ENCODE data around the gene NDUFA1. TPM values are rescaled to one million over a fixed set of nuclear protein-coding genes. Genes with fewer than 3 reads are reported as not detected.
"Not testable (repeated sequence)": the region's sequence is repeated elsewhere in the genome, so short reads cannot be mapped to it uniquely, and the experiment has no call there.

Gene NDUFA1
- polyA plus RNA-seq (ENCODE audit: insufficient read length), result 92.8 TPM

DNA sequence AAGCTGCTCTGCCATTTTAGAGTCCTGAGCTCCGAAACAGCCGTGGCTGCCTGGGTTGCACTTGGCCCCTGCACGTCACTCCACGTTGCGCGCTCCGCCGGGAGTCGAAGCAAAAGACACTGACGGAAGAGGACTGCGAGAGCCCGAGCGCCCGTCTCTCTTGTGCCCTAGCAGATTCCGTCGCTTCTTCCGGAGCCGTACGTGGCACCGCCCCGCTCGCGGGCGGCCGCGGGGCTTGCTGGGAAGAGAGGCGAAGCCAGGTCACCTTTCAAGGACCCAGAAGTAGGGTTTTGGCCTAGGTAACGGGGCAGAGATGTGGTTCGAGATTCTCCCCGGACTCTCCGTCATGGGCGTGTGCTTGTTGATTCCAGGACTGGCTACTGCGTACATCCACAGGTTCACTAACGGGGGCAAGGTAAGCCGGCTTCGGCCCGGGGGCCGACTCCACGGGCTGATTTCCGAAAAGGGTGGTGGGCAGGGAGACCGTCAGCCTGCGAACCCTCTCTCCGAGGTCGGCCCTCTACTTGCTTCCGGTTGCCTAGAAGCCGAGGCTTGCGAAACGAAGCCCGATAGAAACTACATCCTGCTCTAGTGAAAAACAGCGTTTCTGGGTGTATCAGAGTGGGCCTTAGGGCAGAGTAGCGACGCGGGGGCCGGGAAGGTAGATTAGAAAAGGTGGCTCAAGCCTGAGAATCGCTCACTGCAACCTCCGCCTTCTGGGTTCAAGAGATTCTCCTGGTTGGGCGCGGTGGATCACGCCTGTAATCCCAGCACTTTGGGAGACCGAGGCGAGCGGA, at the start of gene NDUFA1, which contains the start of gene RNF113A:
TSS of gene NDUFA1 (plus strand) at position 234 of the 797 bp plus-strand sequence. CDS start at position 314, 80 bp downstream.
TSS of gene RNF113A (minus strand) at position 135 of the 797 bp plus-strand sequence. CDS start at position 15, 120 bp downstream.
- DNase-seq (ENCODE audit: low read depth), result peak; percentile 51

DNA sequence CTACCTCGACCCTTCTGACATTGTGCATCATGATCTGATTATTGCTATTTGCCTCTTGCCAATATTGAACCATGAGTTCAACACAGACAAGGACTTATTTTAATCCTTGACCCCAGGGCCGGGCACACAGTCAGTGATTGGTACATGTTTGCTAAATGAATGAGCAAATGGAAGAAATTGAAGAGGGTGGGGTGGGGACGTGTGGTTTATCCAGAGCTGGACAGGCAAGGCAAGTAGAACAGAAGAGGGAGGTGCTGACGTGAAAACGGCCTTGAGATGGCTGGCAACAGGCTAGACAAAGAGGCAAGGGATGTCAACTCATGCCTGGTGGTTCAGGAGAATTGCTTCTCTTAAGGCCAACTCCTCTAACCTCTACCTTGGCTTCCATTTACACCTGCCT, 47.4 kb upstream of the NDUFA1 start:
- DNase-seq (ENCODE audit: low read depth), result not testable (repeated sequence)

DNA sequence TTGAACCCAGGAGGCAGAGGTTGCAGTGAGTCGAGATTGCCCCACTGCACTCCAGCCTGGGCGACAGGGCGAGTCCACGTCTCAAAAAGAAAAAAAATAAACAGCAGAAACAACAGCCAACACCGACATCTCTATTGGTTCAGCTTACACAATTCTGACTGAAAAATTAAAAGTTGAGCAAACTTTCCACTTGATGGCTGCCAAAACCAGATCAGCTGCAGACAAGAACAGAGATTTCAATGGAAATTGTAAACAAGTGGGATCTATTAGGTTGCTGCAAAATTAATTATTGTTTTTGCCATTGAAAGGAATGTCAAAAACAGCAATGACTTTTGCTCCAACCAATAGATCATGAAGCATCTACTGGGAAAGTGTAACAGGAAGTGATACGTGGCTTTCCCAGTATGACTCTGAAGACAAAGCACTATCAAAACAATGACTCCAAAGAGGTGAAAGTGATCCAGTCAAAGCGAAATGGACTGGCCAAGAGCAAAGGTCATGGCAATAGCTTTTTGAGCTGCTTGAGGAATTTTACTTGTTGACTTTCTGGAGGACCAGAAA, 45.2 kb upstream of the NDUFA1 start:
- DNase-seq (ENCODE audit: low read depth), result no peak

DNA sequence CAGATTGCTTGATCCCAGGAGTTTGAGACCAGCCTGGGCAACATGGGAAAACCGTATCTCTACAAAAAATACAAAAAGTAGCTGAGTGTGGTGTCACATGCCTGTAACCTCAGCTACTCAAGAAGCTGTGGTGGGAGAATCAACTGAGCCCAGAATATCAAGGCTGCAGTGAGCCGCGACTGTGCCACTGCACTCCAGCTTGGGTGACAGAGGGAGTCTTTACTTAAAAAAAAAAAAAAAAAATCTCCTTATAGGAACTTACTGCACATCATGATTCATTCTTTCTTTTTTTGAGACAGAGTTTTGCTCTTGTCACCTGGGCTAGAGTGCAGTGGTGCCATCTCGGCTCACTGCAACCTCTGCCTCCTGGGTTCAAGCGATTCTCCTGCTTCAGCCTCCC, 43.2 kb upstream of the NDUFA1 start:
- DNase-seq (ENCODE audit: low read depth), result no peak

DNA sequence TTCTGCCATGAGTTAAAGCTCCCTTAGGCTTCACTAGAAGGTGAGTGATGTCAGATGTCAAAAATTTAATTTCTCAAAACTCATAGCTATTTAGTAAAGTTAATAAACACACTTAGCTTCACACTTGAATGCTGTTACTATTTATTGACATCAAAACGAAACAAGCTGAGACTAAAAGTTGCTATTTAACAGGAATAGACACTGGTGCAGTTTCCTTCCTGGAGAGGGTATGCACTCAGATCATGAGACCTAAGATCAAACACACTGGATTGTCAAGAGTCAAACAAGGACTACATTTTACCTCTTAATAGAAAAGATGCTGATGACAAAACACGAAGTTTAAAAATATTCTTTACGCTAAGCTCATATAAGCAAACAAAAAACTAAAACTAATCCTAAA, 37.7 kb upstream of the NDUFA1 start:
- no peak for DNase-seq (ENCODE audit: low read depth)

DNA sequence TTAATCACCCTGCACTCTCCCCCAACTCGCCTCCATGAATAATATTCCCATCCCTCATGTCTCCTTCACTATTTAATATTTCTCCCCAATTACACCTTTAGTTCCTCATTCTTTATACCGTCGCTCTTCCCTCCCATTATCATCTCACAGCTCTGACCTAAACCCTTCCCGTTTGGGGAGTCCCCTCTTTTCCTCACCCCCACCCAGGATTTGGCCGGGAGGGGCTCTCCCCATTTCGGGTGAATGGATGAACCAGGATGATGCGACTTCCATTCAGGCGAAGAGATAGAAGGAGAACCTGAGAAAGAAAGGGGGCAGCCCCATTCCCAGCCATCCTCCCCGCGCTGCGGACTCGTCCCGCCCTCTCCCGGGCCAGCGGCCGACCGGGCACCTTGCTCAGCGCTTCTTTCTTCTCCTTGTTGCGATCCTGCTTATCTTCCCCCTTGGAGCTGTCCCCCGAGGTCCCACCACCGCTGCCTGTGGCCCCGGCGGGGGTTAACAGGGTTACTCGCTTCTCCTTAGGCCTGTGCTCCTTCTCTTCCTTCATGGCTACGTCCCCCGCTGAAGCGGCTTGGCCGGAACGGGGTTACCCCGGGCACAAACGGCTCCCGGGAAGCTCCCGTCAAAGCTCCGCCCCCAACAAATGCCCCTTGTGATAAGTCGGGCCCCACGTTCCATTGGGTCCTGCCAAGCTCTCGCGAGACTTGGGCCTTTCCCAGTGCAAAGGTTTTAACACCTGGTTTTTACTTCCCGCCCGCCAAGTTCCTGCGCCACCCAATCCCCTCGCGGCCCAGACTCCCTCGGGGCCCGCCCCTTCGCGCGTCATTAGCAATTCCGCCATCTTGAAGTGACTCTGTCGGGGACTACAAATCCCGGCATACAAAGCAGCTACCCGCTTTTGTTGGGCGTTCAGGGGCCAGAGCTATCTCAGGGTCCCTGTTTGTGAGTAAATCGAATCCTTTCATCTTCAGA, 19.0 kb upstream of the NDUFA1 start, which contains the start of gene UPF3B:
TSS of gene UPF3B (minus strand) at position 582 of the 972 bp plus-strand sequence. CDS start at position 547, 35 bp downstream.
- peak; percentile 70 for DNase-seq (ENCODE audit: low read depth)

DNA sequence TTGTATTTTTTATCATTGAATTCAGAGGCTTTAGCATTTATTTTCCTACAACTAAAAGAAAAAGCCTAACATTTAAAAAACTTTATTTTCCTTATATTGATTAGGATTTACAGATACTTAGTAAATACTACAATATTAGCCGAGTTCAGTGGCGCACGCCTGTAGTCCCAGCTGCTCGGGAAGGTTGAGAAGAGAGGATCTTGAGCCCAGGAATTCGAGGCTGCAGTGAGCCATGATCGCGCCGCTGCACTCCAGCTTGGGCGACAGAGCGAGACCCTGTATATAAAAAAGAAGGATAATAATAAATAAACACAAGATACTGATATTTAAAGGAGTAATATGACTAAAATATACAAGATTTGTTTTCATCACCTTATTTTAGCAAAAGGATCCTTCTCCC, 18.2 kb upstream of the NDUFA1 start:
- no peak for DNase-seq (ENCODE audit: low read depth)

DNA sequence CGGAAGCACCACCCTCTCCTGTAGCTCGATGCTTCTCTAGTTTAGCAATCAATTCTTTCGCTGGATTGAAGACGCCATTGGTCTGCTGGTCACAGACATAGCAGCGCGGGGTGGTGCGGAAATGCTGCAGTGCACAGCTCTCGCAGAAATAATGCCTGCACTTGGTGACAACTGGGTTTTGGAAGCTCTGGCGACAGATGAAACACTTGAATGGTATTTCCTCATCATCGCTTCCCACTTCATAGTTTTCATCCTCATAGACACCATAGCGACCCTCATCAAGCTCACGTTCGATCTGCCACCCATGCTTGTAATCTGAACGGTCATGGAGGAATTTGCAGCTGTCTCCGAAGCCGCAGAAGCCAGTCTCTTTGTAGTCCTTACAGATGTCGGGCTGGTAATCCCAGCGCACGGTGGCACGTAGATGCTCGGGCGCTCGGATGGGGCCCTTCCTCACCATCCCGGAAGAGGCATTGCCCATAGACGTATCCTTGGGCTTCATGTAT, 953 bp upstream of the NDUFA1 start:
- DNase-seq (ENCODE audit: low read depth), result no peak

DNA sequence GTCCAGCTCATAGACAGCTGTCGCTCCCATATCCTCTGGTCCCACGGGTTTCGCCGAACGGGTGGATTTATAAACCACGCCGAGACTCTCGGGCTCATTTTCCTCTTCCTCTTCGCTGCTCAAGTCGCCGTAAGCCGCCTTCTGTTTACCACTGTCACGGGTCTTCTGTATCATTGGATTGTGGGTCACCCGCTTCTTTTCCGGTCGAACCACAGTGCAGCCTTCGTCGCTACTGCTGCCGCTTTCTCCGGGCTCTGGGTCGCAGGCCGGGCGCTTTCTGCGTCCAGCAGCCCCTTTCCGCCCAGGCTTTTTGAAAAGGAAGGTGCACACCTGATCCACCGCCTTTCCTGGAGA, 410 bp upstream of the NDUFA1 start:
- DNase-seq (ENCODE audit: low read depth), result no peak

DNA sequence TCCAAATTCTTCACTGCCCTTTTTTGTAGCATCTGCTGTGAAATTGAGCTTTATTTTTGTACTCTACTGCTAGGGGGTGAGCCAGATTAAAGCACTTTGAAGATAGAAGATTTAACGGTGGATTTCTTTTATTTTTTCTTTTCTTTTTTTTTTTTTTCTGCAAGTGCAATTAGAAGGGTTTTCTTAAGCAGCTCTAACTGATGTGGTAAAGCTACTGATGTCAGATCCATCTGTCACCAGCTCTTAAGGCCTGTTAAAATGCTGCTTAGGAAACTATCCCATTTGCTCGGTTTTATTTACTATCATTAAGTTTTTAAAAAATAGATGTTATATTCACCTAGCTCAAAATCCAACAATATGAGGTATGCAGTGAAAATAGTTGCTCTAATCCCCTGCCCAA, 7.1 kb downstream of the NDUFA1 start:
- DNase-seq (ENCODE audit: low read depth), result no peak

DNA sequence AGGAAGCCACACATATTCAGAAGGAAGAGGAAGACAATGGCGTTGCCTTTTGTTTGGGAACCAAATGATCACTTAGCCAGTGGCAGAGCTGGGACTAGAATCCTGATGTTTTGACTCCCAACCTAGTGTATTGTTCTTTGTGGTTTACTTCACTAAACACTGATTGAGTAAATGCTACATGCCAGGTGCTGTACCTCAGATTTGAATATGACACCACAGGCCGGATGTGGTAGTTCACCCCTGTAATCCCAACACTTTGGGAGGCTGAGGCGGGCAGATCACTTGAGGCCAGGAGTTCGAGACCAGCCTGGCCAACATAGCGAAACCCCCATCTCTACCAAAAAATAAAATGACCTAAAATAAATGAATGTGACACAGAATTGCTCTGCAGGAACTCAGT, 8.4 kb downstream of the NDUFA1 start:
- no peak for DNase-seq (ENCODE audit: low read depth)

DNA sequence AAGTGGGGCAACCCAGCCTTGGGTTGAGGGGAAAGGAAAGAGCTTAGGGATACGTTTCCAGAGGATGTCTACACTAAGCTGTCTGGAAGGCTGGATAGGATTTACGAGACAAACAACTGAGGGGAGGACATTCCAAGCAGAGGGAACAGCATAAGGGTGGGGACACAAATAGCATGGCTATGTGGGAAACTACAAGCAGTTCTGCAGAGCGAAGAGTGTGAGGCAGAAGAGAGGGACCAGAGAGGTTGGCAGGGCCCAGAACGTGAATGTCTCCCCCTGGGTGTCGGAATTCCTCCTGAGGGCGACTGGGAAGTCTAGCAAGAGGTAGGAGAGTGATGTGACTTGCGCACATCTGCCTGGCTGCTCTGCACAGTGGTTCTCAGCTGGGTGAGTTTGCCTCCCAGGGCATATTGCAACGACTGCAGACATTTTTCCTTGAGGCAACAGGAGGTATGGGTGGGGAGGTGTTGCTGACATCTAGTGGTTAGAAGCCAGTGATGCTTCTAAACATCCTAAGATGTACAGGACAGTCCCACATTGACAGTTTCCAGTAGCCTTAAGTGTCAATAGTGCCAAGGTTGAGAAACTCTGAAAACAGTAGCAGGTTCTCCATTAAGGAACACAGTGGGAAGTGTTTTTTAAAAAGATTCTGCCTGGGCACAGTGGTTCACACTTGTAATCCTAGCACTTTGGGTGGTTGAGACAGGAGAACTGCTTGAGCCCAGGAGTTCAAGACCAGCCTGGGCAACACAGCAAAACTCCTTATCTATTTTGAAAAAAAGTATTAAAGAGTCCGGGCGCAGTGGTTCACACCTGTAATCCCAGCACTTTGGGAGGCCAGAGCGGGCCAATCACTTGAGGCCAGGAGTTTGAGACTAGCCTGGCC, 9.2 kb downstream of the NDUFA1 start:
- DNase-seq (ENCODE audit: low read depth), result no peak

DNA sequence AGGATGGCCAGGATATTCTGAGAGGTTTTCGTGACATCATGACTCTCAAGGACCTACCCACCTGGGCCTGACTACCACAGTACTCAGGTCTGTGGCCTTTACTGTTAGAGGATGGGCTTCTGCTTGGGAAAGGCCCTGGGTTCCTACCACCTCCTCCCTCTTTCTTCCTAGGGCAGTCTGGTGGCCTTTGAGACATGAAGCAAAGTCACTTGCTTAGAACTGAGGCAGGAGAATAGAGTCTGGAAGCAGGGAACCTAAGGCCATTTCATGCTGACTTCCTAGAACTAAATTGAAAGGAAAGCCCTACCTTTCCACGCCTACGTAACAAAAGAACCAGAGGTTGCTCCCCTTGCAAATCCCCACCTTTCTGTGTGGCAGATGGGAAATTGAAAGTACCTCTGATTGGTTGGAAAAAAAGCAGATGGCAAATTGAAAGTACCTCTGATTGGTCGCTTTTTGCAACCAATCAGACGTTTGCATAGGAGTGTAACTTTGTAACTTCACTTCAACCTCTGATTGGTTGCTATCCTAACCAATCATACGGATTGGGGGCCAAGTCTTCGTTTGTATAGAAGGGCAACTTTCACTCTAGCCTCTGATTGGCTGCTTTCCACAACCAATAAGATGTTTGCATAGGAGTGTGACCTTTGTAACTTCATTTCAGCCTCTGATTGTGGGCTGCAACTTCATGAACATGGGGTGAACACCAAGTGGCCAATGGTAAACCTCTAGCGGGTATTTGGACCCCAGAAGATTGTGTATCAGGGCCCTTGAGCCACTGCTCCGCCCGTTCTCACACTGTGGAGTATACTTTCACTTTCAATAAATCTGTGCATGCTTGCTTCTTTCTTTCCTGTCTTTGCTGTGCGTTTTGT, 14.2 kb downstream of the NDUFA1 start:
- no peak for DNase-seq (ENCODE audit: low read depth)

DNA sequence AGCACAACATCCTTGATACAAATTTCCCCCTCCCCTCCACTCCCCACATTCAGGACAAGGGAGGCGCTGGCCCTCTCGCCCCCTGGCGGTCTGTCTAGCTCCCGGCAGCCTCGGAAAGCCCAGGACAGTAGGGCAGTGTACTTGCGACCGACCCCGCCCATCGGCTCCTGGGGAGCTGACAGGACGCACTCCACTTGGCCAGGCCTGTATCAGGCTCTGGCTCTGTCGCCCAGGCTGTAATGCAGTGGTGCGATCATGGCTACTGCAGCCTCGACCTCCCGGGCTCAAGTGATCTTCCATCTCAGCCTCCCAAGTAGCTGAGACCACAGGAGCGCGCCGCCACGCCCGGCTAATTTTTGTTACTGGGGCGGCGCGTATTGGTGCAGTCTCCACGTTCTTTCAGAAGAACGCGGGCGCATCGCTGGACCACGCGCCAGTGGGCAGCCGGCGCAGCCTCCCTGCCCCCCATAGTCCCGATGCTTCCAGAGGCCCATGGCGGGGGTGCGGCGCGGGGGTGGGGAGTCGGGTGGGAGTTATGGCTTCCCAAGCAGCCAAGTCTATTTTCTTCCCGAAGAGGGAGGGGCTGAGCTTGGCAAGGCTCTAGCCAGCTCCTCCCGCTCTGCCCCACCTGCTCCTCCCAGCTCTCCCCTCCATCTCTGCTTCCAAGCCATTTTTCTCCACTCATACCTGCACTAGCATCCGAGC, 16.2 kb downstream of the NDUFA1 start:
- no peak for DNase-seq (ENCODE audit: low read depth)

DNA sequence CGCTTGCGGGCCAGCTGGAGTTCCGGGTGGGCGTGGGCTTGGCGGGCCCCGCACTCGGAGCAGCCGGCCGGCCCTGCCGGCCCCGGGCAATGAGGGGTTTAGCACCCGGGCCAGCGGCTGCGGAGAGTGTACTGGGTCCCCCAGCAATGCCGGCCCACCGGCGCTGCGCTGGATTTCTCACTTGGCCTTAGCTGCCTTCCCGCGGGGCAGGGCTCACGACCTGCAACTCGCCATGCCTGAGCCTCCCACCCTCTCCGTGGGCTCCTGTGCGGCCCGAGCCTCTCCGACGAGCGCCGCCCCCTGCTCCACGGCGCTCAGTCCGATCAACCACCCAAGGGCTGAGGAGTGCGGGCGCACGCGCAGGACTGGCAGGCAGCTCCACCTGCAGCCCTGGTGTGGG, 19.0 kb downstream of the NDUFA1 start:
- DNase-seq (ENCODE audit: low read depth), result not testable (repeated sequence)

DNA sequence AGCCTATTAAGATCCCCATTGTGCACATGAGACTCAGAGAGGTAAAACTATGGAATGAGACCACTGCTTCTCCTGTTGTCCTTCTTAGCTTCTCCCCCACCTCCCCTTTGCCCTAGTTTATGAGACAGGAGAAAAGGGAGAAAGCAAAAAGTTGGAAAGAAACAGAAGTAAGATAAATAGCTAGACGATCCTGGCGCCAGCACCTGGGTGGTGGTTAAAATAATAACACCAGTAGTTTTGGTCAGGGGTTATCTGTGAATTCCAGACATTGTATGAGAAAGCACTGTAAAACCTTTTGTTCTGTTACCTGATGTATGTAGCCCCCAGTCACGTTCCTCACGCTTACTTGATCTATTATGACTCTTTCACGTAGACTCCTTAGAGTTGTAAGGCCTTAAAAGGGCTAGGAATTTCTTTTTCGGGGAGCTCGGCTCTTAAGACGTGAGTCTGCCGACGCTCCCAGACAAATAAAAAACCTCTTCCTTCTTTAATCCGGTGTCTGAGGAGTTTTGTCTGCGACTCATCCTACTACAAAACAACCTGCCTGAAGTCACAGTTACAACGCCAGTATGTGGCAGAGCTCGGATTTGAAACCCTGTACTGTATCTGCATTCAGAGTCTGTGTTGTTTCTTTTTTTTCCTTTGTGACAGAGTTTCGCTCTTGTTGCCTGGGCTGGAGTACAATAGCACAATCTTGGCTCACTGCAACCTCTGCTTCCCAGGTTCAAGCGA, 20.5 kb downstream of the NDUFA1 start:
- DNase-seq (ENCODE audit: low read depth), result not testable (repeated sequence)

DNA sequence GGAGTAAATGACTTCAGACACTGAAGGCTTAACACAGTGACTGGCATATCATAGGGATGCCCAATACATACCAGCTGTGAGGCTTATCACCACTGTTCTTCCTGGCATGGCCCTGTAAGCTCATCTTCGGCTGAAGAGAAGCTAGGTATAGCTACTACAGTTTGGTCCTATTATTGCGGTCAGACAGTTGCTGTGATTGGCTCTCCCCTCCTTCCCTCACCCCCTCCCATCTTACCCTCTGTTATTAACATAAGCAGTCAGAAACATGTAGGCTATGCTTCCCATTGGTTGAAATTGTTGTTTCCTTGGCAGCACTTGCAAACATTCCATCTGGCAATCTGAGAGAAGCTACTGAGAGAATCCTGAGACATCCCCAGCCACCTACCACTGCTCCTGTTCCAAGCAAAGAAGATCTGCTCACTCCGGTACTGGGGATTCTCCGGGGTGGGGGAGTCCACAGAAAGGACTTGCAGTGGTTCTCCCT, 24.3 kb downstream of the NDUFA1 start, which contains the start of gene AKAP14:
TSS of gene AKAP14 (plus strand) at position 51 of the 484 bp plus-strand sequence. CDS start 7,331 bp downstream, outside the sequence.
- no peak for DNase-seq (ENCODE audit: low read depth)

DNA sequence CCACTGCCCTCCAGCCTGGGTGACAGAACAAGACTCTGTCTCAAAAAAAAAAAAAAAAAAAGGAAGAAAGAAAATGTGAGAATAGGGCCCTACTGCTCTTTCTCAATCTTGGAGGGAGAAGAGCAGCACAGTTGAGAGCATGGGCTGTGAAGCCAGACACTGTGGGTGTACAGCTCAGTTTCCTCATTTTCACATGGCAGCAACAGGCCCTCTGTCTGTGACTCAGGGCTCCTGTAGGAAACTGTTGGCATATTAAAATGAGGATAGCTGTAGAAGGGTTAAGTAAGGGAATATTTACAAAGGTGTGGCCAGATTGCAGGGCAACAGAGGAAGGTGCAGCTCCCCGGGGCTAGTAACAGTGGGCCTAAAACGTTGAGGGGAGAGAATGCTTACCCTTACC, 27.5 kb downstream of the NDUFA1 start:
- no peak for DNase-seq (ENCODE audit: low read depth)
